ENCODE results near the gene TMCO4. TPM values are rescaled to one million over a fixed set of nuclear protein-coding genes. Genes with fewer than 3 reads are reported as not detected.

The TMCO4 gene
- total and polyA plus RNA-seq, 2 donors (not counting 3 experiments of a cell fraction or from before 2014, with no cell fraction given) = 7.6 to 10.3 TPM

DNA sequence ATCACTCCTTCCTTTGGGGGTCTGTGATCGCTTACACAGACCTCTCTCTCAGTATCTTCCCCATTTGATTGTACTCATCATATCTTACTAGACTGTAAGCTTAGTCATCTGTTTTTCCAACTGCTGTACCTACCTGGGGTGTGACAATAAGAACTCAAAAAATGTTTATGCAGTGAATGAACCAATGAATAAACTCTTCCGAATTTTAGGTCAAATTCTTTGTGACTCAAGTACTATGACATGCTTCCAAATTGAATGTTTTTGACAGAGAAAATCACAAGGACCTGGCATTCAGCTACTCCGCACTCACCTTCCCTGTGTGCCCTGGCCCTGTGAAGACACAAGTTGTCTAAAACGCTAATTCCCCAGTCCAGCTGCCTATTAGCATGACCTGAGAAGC, 42.1 kb downstream of the TMCO4 start:
- no TSS peak for BruUV-seq (replicated peaks)
- no peaks in the 10 kb centered on the region for H3K36me3 ChIP-seq (ENCODE audit: control insufficient read depth in 2 of 2, extremely low read depth in 1 of 2, insufficient read depth in 2 of 2, low read length in 2 of 2)
- no peak overlapping the region for H3K4me3 ChIP-seq (replicated peaks in 1 of 3; ENCODE audit: insufficient read depth in 1 of 3, low read depth in 1 of 3, low read length in 3 of 3)
- dilution Hi-C loops (cut with MboI; ENCODE audit: extremely low pct_ligation_motif_present, low sequenced_read_pairs) = no loop called here
- H3K27me3 ChIP-seq (ENCODE audit: control insufficient read depth in 2 of 2, insufficient read depth in 2 of 2, low read length in 2 of 2) = no peaks in the 10 kb centered on the region
- no peak overlapping the region for H3K27ac ChIP-seq (ENCODE audit: insufficient read depth, low read depth, low read length)
- TF ChIP-seq, protein P1, sequence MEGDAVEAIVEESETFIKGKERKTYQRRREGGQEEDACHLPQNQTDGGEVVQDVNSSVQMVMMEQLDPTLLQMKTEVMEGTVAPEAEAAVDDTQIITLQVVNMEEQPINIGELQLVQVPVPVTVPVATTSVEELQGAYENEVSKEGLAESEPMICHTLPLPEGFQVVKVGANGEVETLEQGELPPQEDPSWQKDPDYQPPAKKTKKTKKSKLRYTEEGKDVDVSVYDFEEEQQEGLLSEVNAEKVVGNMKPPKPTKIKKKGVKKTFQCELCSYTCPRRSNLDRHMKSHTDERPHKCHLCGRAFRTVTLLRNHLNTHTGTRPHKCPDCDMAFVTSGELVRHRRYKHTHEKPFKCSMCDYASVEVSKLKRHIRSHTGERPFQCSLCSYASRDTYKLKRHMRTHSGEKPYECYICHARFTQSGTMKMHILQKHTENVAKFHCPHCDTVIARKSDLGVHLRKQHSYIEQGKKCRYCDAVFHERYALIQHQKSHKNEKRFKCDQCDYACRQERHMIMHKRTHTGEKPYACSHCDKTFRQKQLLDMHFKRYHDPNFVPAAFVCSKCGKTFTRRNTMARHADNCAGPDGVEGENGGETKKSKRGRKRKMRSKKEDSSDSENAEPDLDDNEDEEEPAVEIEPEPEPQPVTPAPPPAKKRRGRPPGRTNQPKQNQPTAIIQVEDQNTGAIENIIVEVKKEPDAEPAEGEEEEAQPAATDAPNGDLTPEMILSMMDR (IDR thresholded peaks at IDR 0.05; ENCODE audit: extremely low read depth in 1 of 2, insufficient read depth in 1 of 2, low read depth in 1 of 2, low read length in 2 of 2) = no peak
- TF ChIP-seq POLR2A (IDR thresholded peaks at IDR 0.05; ENCODE audit: low read depth, low read length) (no peak), GATA2 (IDR thresholded peaks at IDR 0.05; ENCODE audit: insufficient read depth, insufficient read length, low read depth, low read length) (no peak), MYC (IDR thresholded peaks at IDR 0.05; ENCODE audit: low read depth, low read length) (no peak), EZH2 (IDR thresholded peaks at IDR 0.05; ENCODE audit: borderline replicate concordance, low read depth, low read length, severe bottlenecking) (no peak), FOS (IDR thresholded peaks at IDR 0.05; ENCODE audit: borderline replicate concordance, insufficient read depth, low read length) (no peak), JUN (IDR thresholded peaks at IDR 0.05; ENCODE audit: borderline replicate concordance, insufficient read depth, insufficient read length, low read depth) (no peak), POLR2AphosphoS5 (IDR thresholded peaks at IDR 0.05; ENCODE audit: insufficient read depth, low read depth, low read length) (no peak)
- TF ChIP-seq, protein P2, sequence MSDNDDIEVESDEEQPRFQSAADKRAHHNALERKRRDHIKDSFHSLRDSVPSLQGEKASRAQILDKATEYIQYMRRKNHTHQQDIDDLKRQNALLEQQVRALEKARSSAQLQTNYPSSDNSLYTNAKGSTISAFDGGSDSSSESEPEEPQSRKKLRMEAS (IDR thresholded peaks at IDR 0.05; ENCODE audit: insufficient read depth, insufficient read length) = no peak
- no peaks in the 10 kb centered on the region for H3K9me1 ChIP-seq (replicated peaks; ENCODE audit: control insufficient read depth, extremely low read depth, insufficient read depth, low read length)
- intact Hi-C loops (cut with micrococcal nuclease) = no loop called here
- H2AFZ ChIP-seq (ENCODE audit: low read depth, low read length) = no peak overlapping the region
- ChIA-PET POLR2A (no interaction called here), CTCF (interaction anchor here (1.0 kb wide), 1 partner anchor 38 kb away, joined by 3 read pairs; no protein-coding TSS in a partner anchor)
- no peak for DNase-seq (ENCODE audit: low read depth, low spot score)
- no peak overlapping the region for H3K4me2 ChIP-seq (ENCODE audit: insufficient read depth, low read length)
- H3K4me1 ChIP-seq (ENCODE audit: control insufficient read depth, extremely low read depth, insufficient read depth, low read length) = no peaks in the 10 kb centered on the region
- H4K20me1 ChIP-seq (replicated peaks; ENCODE audit: control insufficient read depth, extremely low read depth, insufficient read depth, low read length) = no peaks in the 10 kb centered on the region
- H3K9me3 ChIP-seq (replicated peaks; ENCODE audit: control insufficient read depth, insufficient read depth, low read length) = no peaks in the 10 kb centered on the region
- no peak for FAIRE-seq
- no peak overlapping the region for H3K9ac ChIP-seq (replicated peaks; ENCODE audit: extremely low read depth, insufficient read depth, low read length)
- no peaks in the 10 kb centered on the region for H3K79me2 ChIP-seq (ENCODE audit: control insufficient read depth, insufficient read depth, low read length)
